KMS-11 (cell line): ENCODE data around the gene SPACA4.

Experiments
- H2AFZ ChIP-seq: fragments of 200-600 bp; sonication (generic); 2 replicates; pipeline ENCODE4 v1.6.1; 2016; ENCODE audit warnings: antibody characterized with exemption, mixed run types, low read depth
- H3K27ac ChIP-seq: fragments of 200-600 bp; sonication (generic); 2 replicates; pipeline ENCODE4 v1.6.1; 2016; ENCODE audit warnings: mild to moderate bottlenecking, mixed run types
- H3K27me3 ChIP-seq: fragments of 200-600 bp; sonication (generic); 2 replicates; pipeline ENCODE4 v1.6.1; 2017; ENCODE audit warnings: mild to moderate bottlenecking, low read depth, mixed run types, moderate library complexity; ENCODE audit not compliant: insufficient read depth
- H3K36me3 ChIP-seq: fragments of 200-600 bp; sonication (generic); 2 replicates; pipeline ENCODE4 v1.6.1; 2017; ENCODE audit warnings: mild to moderate bottlenecking, mixed run types; ENCODE audit not compliant: insufficient read depth
- H3K4me1 ChIP-seq: fragments of 200-600 bp; sonication (generic); 2 replicates; pipeline ENCODE4 v1.6.1; 2016; ENCODE audit warnings: mild to moderate bottlenecking, low read depth, mixed run types; ENCODE audit not compliant: poor library complexity, severe bottlenecking
- H3K4me2 ChIP-seq: fragments of 200-600 bp; sonication (generic); 2 replicates; pipeline ENCODE4 v1.7.0; 2016; ENCODE audit warnings: mild to moderate bottlenecking, mixed run types
- H3K4me3 ChIP-seq: fragments of 200-600 bp; sonication (generic); IDR thresholded peaks from 2 replicates; pipeline ENCODE4 v1.6.1; 2017; ENCODE audit warnings: low read depth, low read length, mixed read lengths; ENCODE audit not compliant: insufficient read depth
- H3K79me2 ChIP-seq: fragments of 200-600 bp; sonication (generic); 2 replicates; pipeline ENCODE4 v1.6.1; 2016; ENCODE audit warnings: low read depth, mixed run types; ENCODE audit not compliant: insufficient read depth
- H3K9ac ChIP-seq: fragments of 200-600 bp; sonication (generic); 2 replicates; pipeline ENCODE4 v1.6.1; 2016; ENCODE audit warnings: mild to moderate bottlenecking, mixed run types
- H4K20me1 ChIP-seq: fragments of 200-600 bp; sonication (generic); 2 replicates; pipeline ENCODE4 v1.6.1; 2016; ENCODE audit warnings: mild to moderate bottlenecking, mixed run types; ENCODE audit not compliant: insufficient read depth
- CTCF ChIP-seq: fragments of 200-600 bp; sonication (generic); conservative IDR thresholded peaks from 2 replicates; pipeline ENCODE4 v1.6.1; 2017; ENCODE audit warnings: low read depth, mild to moderate bottlenecking, antibody characterized with exemption, low read length, moderate library complexity, mixed read lengths

Gene SPACA4

GRCh38 chr19:48637948-48638830 lies 31.6 kb downstream of the SPACA4 start:
- Histone ChIP-seq H4K20me1 (no peaks in the 10 kb centered on the region), H3K4me1 (peaks cover 35% of the 10 kb centered on the region), H2AFZ (peak overlapping the region; percentile 79; the same call in 1 of the 2 replicates), H3K9ac (peak overlapping the region; percentile 74), H3K36me3 (no peaks in the 10 kb centered on the region), H3K79me2 (no peaks in the 10 kb centered on the region), H3K27ac (peak overlapping the region; percentile 79), H3K27me3 (peaks cover 9% of the 10 kb centered on the region; the same call in 1 of the 2 replicates), H3K4me2 (peak overlapping the region; percentile 80), H3K4me3 (peak overlapping the region; percentile 42)
- TF ChIP-seq CTCF, result peak; percentile 53

- Histone ChIP-seq H3K79me2 (no peaks in the 10 kb centered on the region), H3K4me1 (peaks cover 27% of the 10 kb centered on the region), H3K4me3 (no peak overlapping the region), H3K9ac (no peak overlapping the region), H3K36me3 (no peaks in the 10 kb centered on the region), H2AFZ (peak overlapping the region; percentile 79; the same call in 1 of the 2 replicates), H3K27me3 (peaks cover 9% of the 10 kb centered on the region; the same call in 1 of the 2 replicates), H3K27ac (no peak overlapping the region), H3K4me2 (peak overlapping the region; percentile 80), H4K20me1 (no peaks in the 10 kb centered on the region)
- no peak for TF ChIP-seq CTCF
These were observed 32.4 kb downstream of the SPACA4 start for GRCh38 chr19:48638831-48639381.

GRCh38 chr19:48639483-48640375 lies 33.2 kb downstream of the SPACA4 start:
- H3K27ac ChIP-seq, result no peak overlapping the region
- H3K4me1 ChIP-seq, result peaks cover 20% of the 10 kb centered on the region
- H4K20me1 ChIP-seq, result no peaks in the 10 kb centered on the region
- no peak for TF ChIP-seq CTCF
- no peak overlapping the region for H2AFZ ChIP-seq
- H3K9ac ChIP-seq, result no peak overlapping the region
- no peak overlapping the region for H3K4me2 ChIP-seq
- peaks cover 9% of the 10 kb centered on the region; the same call in 1 of the 2 replicates for H3K27me3 ChIP-seq
- no peak overlapping the region for H3K4me3 ChIP-seq
- no peaks in the 10 kb centered on the region for H3K79me2 ChIP-seq
- H3K36me3 ChIP-seq, result no peaks in the 10 kb centered on the region

GRCh38 chr19:48641850-48642249 lies 35.3 kb downstream of the SPACA4 start:
- H3K9ac ChIP-seq, result no peak overlapping the region
- no peak overlapping the region for H3K4me3 ChIP-seq
- no peak for TF ChIP-seq CTCF
- peaks cover 9% of the 10 kb centered on the region; the same call in 1 of the 2 replicates for H3K27me3 ChIP-seq
- H3K79me2 ChIP-seq, result no peaks in the 10 kb centered on the region
- H2AFZ ChIP-seq, result no peak overlapping the region
- no peak overlapping the region for H3K4me2 ChIP-seq
- H3K36me3 ChIP-seq, result no peaks in the 10 kb centered on the region
- peaks cover 23% of the 10 kb centered on the region for H3K4me1 ChIP-seq
- no peak overlapping the region for H3K27ac ChIP-seq
- H4K20me1 ChIP-seq, result no peaks in the 10 kb centered on the region
